Measurements from ENCODE around the gene C1QTNF2. TPM values are rescaled to one million over a fixed set of nuclear protein-coding genes. Genes with fewer than 3 reads are reported as not detected.

The C1QTNF2 gene
- total RNA-seq, 2 donors from 2014 or later = 0.64 to 1.0 TPM

GRCh38 chr5:160303690-160304089 lies 66.7 kb downstream of the C1QTNF2 start:
- H3K9me3 ChIP-seq = no peaks in the 10 kb centered on the region
- TF ChIP-seq, protein P1, sequence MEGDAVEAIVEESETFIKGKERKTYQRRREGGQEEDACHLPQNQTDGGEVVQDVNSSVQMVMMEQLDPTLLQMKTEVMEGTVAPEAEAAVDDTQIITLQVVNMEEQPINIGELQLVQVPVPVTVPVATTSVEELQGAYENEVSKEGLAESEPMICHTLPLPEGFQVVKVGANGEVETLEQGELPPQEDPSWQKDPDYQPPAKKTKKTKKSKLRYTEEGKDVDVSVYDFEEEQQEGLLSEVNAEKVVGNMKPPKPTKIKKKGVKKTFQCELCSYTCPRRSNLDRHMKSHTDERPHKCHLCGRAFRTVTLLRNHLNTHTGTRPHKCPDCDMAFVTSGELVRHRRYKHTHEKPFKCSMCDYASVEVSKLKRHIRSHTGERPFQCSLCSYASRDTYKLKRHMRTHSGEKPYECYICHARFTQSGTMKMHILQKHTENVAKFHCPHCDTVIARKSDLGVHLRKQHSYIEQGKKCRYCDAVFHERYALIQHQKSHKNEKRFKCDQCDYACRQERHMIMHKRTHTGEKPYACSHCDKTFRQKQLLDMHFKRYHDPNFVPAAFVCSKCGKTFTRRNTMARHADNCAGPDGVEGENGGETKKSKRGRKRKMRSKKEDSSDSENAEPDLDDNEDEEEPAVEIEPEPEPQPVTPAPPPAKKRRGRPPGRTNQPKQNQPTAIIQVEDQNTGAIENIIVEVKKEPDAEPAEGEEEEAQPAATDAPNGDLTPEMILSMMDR (IDR thresholded peaks at IDR 0.05) = no peak
- H3K9ac ChIP-seq (ENCODE audit: low read depth in 2 of 2, low read length in 2 of 2) = no peak overlapping the region
- H3K27ac ChIP-seq = no peak overlapping the region
- no peak overlapping the region for H3K4me3 ChIP-seq
- intact Hi-C loops (cut with DNase I) = no loop called here
- no peaks in the 10 kb centered on the region for H3K36me3 ChIP-seq
- H3K27me3 ChIP-seq = no peaks in the 10 kb centered on the region
- peaks cover 6% of the 10 kb centered on the region for H3K4me1 ChIP-seq
- DNase-seq = no peak

GRCh38 chr5:160298189-160298588 lies 72.2 kb downstream of the C1QTNF2 start:
- H3K4me3 ChIP-seq = no peak overlapping the region
- TF ChIP-seq, protein P1 (IDR thresholded peaks at IDR 0.05) = no peak
- H3K9me3 ChIP-seq = no peaks in the 10 kb centered on the region
- no peak overlapping the region for H3K9ac ChIP-seq (ENCODE audit: low read depth in 2 of 2, low read length in 2 of 2)
- no peak for DNase-seq
- H3K36me3 ChIP-seq = no peaks in the 10 kb centered on the region
- no peaks in the 10 kb centered on the region for H3K4me1 ChIP-seq
- no peak overlapping the region for H3K27ac ChIP-seq
- H3K27me3 ChIP-seq = no peaks in the 10 kb centered on the region
- intact Hi-C loops (cut with DNase I) = no loop called here

GRCh38 chr5:160297776-160298175 lies 72.7 kb downstream of the C1QTNF2 start:
- H3K4me3 ChIP-seq = no peak overlapping the region
- H3K36me3 ChIP-seq = no peaks in the 10 kb centered on the region
- H3K9me3 ChIP-seq = no peaks in the 10 kb centered on the region
- no peaks in the 10 kb centered on the region for H3K27me3 ChIP-seq
- H3K27ac ChIP-seq = no peak overlapping the region
- no peak overlapping the region for H3K9ac ChIP-seq (ENCODE audit: low read depth in 2 of 2, low read length in 2 of 2)
- no peak for DNase-seq
- intact Hi-C loops (cut with DNase I) = no loop called here
- TF ChIP-seq, protein P1 (IDR thresholded peaks at IDR 0.05) = no peak
- H3K4me1 ChIP-seq = no peaks in the 10 kb centered on the region

Other genes starting within 250 kb of the C1QTNF2 start
- not detected for gene FABP6, start 141.1 kb downstream of the C1QTNF2 start, total RNA-seq
- gene CCNJL, start 58.1 kb downstream of the C1QTNF2 start, total RNA-seq = 10 to 100 TPM; 14.6 to 21.6 TPM
- 1 to 10 TPM; 1.8 to 2.3 TPM for gene FAM200C, start 29.4 kb upstream of the C1QTNF2 start, total RNA-seq
- gene SLU7, start 48.5 kb upstream of the C1QTNF2 start, total RNA-seq = 10 to 100 TPM; 31.5 to 48.8 TPM
- 100 to 1,000 TPM in 1 of 2 donors, 10 to 100 TPM in 1; 37.0 to 104 TPM for gene PTTG1, start 51.2 kb upstream of the C1QTNF2 start, total RNA-seq

Data from colonic mucosa (tissue), 4 donors.